Central memory CD4-positive, alpha-beta T cell (primary cell): ENCODE data around the gene SLC39A7.

Source experiments
- DNase-seq: peaks from one replicate; pipeline ENCODE4 v3.0.0; 2022

SLC39A7 gene

GRCh38 chr6:33243476-33243875 lies 42.8 kb downstream of the SLC39A7 start:
- DNase-seq: no peak

GRCh38 chr6:33247977-33248642 lies 47.4 kb downstream of the SLC39A7 start:
- DNase-seq: peak; percentile 83

- no peak for DNase-seq
Measured at GRCh38 chr6:33248643-33248931, 47.9 kb downstream of the SLC39A7 start.

- DNase-seq: peak; percentile 97
Measured at GRCh38 chr6:33248932-33249731, 48.5 kb downstream of the SLC39A7 start.

GRCh38 chr6:33249732-33250630 lies 49.3 kb downstream of the SLC39A7 start:
- no peak for DNase-seq

GRCh38 chr6:33250731-33251130 lies 50.1 kb downstream of the SLC39A7 start:
- DNase-seq: no peak

- no peak for DNase-seq
Measured at GRCh38 chr6:33251395-33252012, 50.8 kb downstream of the SLC39A7 start.

GRCh38 chr6:33252759-33253158 lies 52.1 kb downstream of the SLC39A7 start:
- no peak for DNase-seq
